ENCODE data around the gene PRRG1. TPM values are rescaled to one million over a fixed set of nuclear protein-coding genes. Genes with fewer than 3 reads are reported as not detected.

PRRG1 gene
- polyA plus RNA-seq, 1 of the 3 experiments (the other 2 are of a cell fraction) = 3.0 TPM

- no peak for DNase-seq
- H3K36me3 ChIP-seq (replicated peaks in 1 of 2; ENCODE audit: control insufficient read depth in 1 of 2, insufficient read depth in 2 of 2, low read length in 1 of 2) = no peaks in the 10 kb centered on the region
- H3F3A ChIP-seq (replicated peaks; ENCODE audit: insufficient read depth) = no peaks in the 10 kb centered on the region
- H3K27ac ChIP-seq (ENCODE audit: low read depth in 2 of 2, low read length in 1 of 2) = no peak overlapping the region
- WGBS (ENCODE audit: low lambda C conversion rate) = 29% methylated on average over 3 of the region's 3 CpGs
- CTCF ChIA-PET = no interaction called here
- H3K79me2 ChIP-seq (ENCODE audit: insufficient read depth) = no peaks in the 10 kb centered on the region
- H2AFZ ChIP-seq (ENCODE audit: low read depth) = no peak overlapping the region
- no peaks in the 10 kb centered on the region for H3K27me3 ChIP-seq (ENCODE audit: insufficient read depth)
- no peaks in the 10 kb centered on the region for H3K4me1 ChIP-seq (ENCODE audit: control insufficient read depth in 1 of 2, insufficient read depth in 2 of 2, low read depth in 1 of 2, low read length in 1 of 2)
- no peaks in the 10 kb centered on the region for H3K9me2 ChIP-seq
- no peak overlapping the region for H3K4me2 ChIP-seq
- POLR2A ChIA-PET = no interaction called here
- no peak overlapping the region for H3K4me3 ChIP-seq (ENCODE audit: low read depth in 2 of 2, low read length in 1 of 2)
- TF ChIP-seq FOXM1 (IDR thresholded peaks at IDR 0.05; ENCODE audit: low read depth) (no peak), ELF1 (IDR thresholded peaks at IDR 0.05) (no peak), USF2 (IDR thresholded peaks at IDR 0.05; ENCODE audit: borderline replicate concordance, low read depth, low read length) (no peak), RCOR1 (IDR thresholded peaks at IDR 0.05; ENCODE audit: low read length) (no peak), EZH2phosphoT487 (IDR thresholded peaks at IDR 0.05; ENCODE audit: borderline replicate concordance, low read depth) (no peak), SIN3A (IDR thresholded peaks at IDR 0.05; ENCODE audit: borderline replicate concordance, low read depth, low read length) (no peak), NRF1 (IDR thresholded peaks at IDR 0.05; ENCODE audit: low read depth, low read length) (no peak), YY1 (IDR thresholded peaks at IDR 0.05; ENCODE audit: low read depth) (no peak), SMC3 (IDR thresholded peaks at IDR 0.05; ENCODE audit: low read depth, low read length) (no peak), MEF2A (IDR thresholded peaks at IDR 0.05; ENCODE audit: borderline replicate concordance, low read depth) (no peak), RFX5 (IDR thresholded peaks at IDR 0.05; ENCODE audit: low read length) (no peak)
- no peaks in the 10 kb centered on the region for H4K20me1 ChIP-seq (ENCODE audit: insufficient read depth)
- no peak overlapping the region for H3K9ac ChIP-seq
- peaks cover 1% of the 10 kb centered on the region; the same call in 1 of the 2 replicates for H3K9me3 ChIP-seq
These were observed 15.5 kb downstream of the PRRG1 start for GRCh38 chrX:37364666-37365065.

- H3K9me2 ChIP-seq = no peaks in the 10 kb centered on the region
- no peak overlapping the region for H3K9ac ChIP-seq
- H3F3A ChIP-seq (replicated peaks; ENCODE audit: insufficient read depth) = no peaks in the 10 kb centered on the region
- H3K4me1 ChIP-seq (ENCODE audit: control insufficient read depth in 1 of 2, insufficient read depth in 2 of 2, low read depth in 1 of 2, low read length in 1 of 2) = no peaks in the 10 kb centered on the region
- H2AFZ ChIP-seq (ENCODE audit: low read depth) = no peak overlapping the region
- no peak overlapping the region for H3K27ac ChIP-seq (ENCODE audit: low read depth in 2 of 2, low read length in 1 of 2)
- H4K20me1 ChIP-seq (ENCODE audit: insufficient read depth) = no peaks in the 10 kb centered on the region
- no peaks in the 10 kb centered on the region for H3K79me2 ChIP-seq (ENCODE audit: insufficient read depth)
- H3K4me2 ChIP-seq = no peak overlapping the region
- CTCF ChIA-PET = no interaction called here
- POLR2A ChIA-PET = no interaction called here
- H3K36me3 ChIP-seq (replicated peaks in 1 of 2; ENCODE audit: control insufficient read depth in 1 of 2, insufficient read depth in 2 of 2, low read length in 1 of 2) = no peaks in the 10 kb centered on the region
- no peak overlapping the region for H3K4me3 ChIP-seq (ENCODE audit: low read depth in 2 of 2, low read length in 1 of 2)
- no peak for DNase-seq
- 7% methylated on average over 2 of the region's 2 CpGs for WGBS (ENCODE audit: low lambda C conversion rate)
- H3K9me3 ChIP-seq = no peaks in the 10 kb centered on the region
- no peaks in the 10 kb centered on the region for H3K27me3 ChIP-seq (ENCODE audit: insufficient read depth)
- no peak for TF ChIP-seq RFX5 (IDR thresholded peaks at IDR 0.05; ENCODE audit: low read length)
- TF ChIP-seq RCOR1 (IDR thresholded peaks at IDR 0.05; ENCODE audit: low read length) = no peak
- no peak for TF ChIP-seq ELF1 (IDR thresholded peaks at IDR 0.05)
- no peak for TF ChIP-seq USF1 (IDR thresholded peaks at IDR 0.05; ENCODE audit: borderline replicate concordance, low read depth)
- no peak for TF ChIP-seq RAD21 (IDR thresholded peaks at IDR 0.05; ENCODE audit: low read length)
- no peak for TF ChIP-seq EP300 (IDR thresholded peaks at IDR 0.05; ENCODE audit: borderline replicate concordance in 1 of 2, low read depth in 1 of 2, low read length in 1 of 2)
- TF ChIP-seq FOSL2 (IDR thresholded peaks at IDR 0.05; ENCODE audit: borderline replicate concordance, low read depth) = no peak
- no peak for TF ChIP-seq FOXJ3 (CRISPR knock-in tag; IDR thresholded peaks at IDR 0.05)
- no peak for TF ChIP-seq PBX3 (IDR thresholded peaks at IDR 0.05)
- TF ChIP-seq SIN3A (IDR thresholded peaks at IDR 0.05; ENCODE audit: borderline replicate concordance, low read depth, low read length) = no peak
- no peak for TF ChIP-seq MAX (IDR thresholded peaks at IDR 0.05; ENCODE audit: low read depth)
- no peak for TF ChIP-seq RXRA (IDR thresholded peaks at IDR 0.05; ENCODE audit: borderline replicate concordance, low read depth)
- TF ChIP-seq USF2 (IDR thresholded peaks at IDR 0.05; ENCODE audit: borderline replicate concordance, low read depth, low read length) = no peak
- TF ChIP-seq FOXM1 (IDR thresholded peaks at IDR 0.05; ENCODE audit: low read depth) = no peak
- no peak for TF ChIP-seq IRF3 (IDR thresholded peaks at IDR 0.05; ENCODE audit: low read depth, low read length)
- no peak for TF ChIP-seq GABPA (IDR thresholded peaks at IDR 0.05; ENCODE audit: low read depth)
- TF ChIP-seq MEF2A (IDR thresholded peaks at IDR 0.05; ENCODE audit: borderline replicate concordance, low read depth) = no peak
These were observed 18.8 kb downstream of the PRRG1 start for GRCh38 chrX:37367946-37368345.
